GM12878 (cell line): ENCODE data around the gene HVCN1. TPM values are rescaled to one million over a fixed set of nuclear protein-coding genes. Genes with fewer than 3 reads are reported as not detected.

Source experiments
- ATF7 ChIP-seq: fragments of 450-650 bp; IDR thresholded peaks from 2 replicates; pipeline ENCODE4 v1.6.1; 2016; ENCODE audit warnings: low read depth, mild to moderate bottlenecking
- BACH1 ChIP-seq: fragments of 450-650 bp; IDR thresholded peaks from 2 replicates; pipeline ENCODE4 v1.6.1; 2017; ENCODE audit warnings: mild to moderate bottlenecking, borderline replicate concordance
- BCL3 ChIP-seq: IDR thresholded peaks from 2 replicates; pipeline ENCODE4 v1.6.1; 2011; ENCODE audit warnings: borderline replicate concordance, low read depth, mild to moderate bottlenecking, moderate library complexity, low read length; ENCODE audit not compliant: insufficient read depth, poor library complexity, severe bottlenecking
- CUX1 ChIP-seq: IDR thresholded peaks from 2 replicates; pipeline ENCODE4 v1.6.1; 2012; ENCODE audit warnings: improper control_type of control experiment, low read depth, low read length; ENCODE audit not compliant: insufficient replicate concordance
- DPF2 ChIP-seq: fragments of 450-650 bp; IDR thresholded peaks from 2 replicates; pipeline ENCODE4 v1.6.1; 2017; ENCODE audit warnings: mild to moderate bottlenecking
- HDGF ChIP-seq: fragments of 450-650 bp; IDR thresholded peaks from 2 replicates; pipeline ENCODE4 v1.6.1; 2016; ENCODE audit warnings: antibody characterized with exemption
- IKZF1 ChIP-seq: fragments of 450-650 bp; conservative IDR thresholded peaks from 2 replicates; pipeline ENCODE4 v1.6.1; 2017; ENCODE audit warnings: antibody characterized with exemption, mild to moderate bottlenecking
- MTA3 ChIP-seq: IDR thresholded peaks from 2 replicates; pipeline ENCODE4 v1.6.1; 2012; ENCODE audit warnings: low read length, inconsistent platforms, borderline replicate concordance
- NFYB ChIP-seq: IDR thresholded peaks from 2 replicates; pipeline ENCODE4 v1.6.1; 2011; ENCODE audit warnings: low read depth, mild to moderate bottlenecking, low read length, improper control_type of control experiment, moderate library complexity; ENCODE audit not compliant: insufficient read depth
- NR2C2 ChIP-seq: IDR thresholded peaks from 2 replicates; pipeline ENCODE4 v1.6.1; 2011; ENCODE audit warnings: borderline replicate concordance, low read depth; ENCODE audit not compliant: control insufficient read depth, insufficient read length
- PAX5 ChIP-seq: IDR thresholded peaks from 2 replicates; pipeline ENCODE4 v1.6.1; 2011; ENCODE audit warnings: low read depth, low read length, borderline replicate concordance
- PBX3 ChIP-seq: IDR thresholded peaks from 2 replicates; pipeline ENCODE4 v1.6.1; 2011; ENCODE audit warnings: mild to moderate bottlenecking, low read depth, low read length, moderate library complexity; ENCODE audit not compliant: insufficient replicate concordance
- SMARCA5 ChIP-seq: fragments of 450-650 bp; IDR thresholded peaks from 2 replicates; pipeline ENCODE4 v1.6.1; 2017; ENCODE audit warnings: mild to moderate bottlenecking
- TAF1 ChIP-seq: IDR thresholded peaks from 2 replicates; pipeline ENCODE4 v1.6.1; 2011; ENCODE audit warnings: mild to moderate bottlenecking, low read depth, low read length, borderline replicate concordance
- ZNF207 ChIP-seq: fragments of 450-650 bp; IDR thresholded peaks from 2 replicates; pipeline ENCODE4 v1.6.1; 2014; ENCODE audit warnings: antibody characterized with exemption, mild to moderate bottlenecking, borderline replicate concordance
- ZNF217 ChIP-seq: fragments of 450-650 bp; IDR thresholded peaks from 2 replicates; pipeline ENCODE4 v1.6.1; 2017; ENCODE audit warnings: antibody characterized with exemption, mild to moderate bottlenecking
- ZNF687 ChIP-seq: fragments of 450-650 bp; IDR thresholded peaks from 2 replicates; pipeline ENCODE4 v1.6.1; 2017; ENCODE audit warnings: mild to moderate bottlenecking, moderate library complexity
- polyA plus RNA-seq, 11 experiments: library from polyadenylated mRNA; depleted of rRNA in 4 of 11; unstranded in 6 of 11; stranded (reverse) in 5 of 11; fragments of >200 nt; fragmentation: Nextera tagmentation in 4 of 11; fragmentation: Illumina TruSeq in 1 of 11; extraction: Ambion mirVana in 4 of 11; extraction: Trizol in 1 of 11; gene quantifications; 1 replicate in 1 of 11; 2 replicates in 10 of 11; pipeline versions ENCODE4 v1.2.1 to v1.2.3, GENCODE V29; 2011 to 2016; ENCODE audit warnings: inconsistent platforms in 2 of 11, missing spikeins in 2 of 11, low read depth in 1 of 11
- total RNA-seq, 4 experiments: library from RNA; depleted of rRNA in 3 of 4; stranded (reverse); fragments of >200 nt in 3 of 4; fragmentation: Illumina TruSeq in 1 of 4; extraction: Trizol in 1 of 4; gene quantifications; 2 replicates each; pipeline versions ENCODE4 v1.2.1 to v1.2.3, GENCODE V29; 2013 to 2021

The HVCN1 gene
- total and polyA plus RNA-seq, 10 of the 15 experiments (the other 5 are each of a cell fraction or from before 2014, with no cell fraction given), result 27.8 to 181 (median 103) TPM

- TF ChIP-seq ZNF207, result 0 out of 2 replicates have a peak, but pooled peaks have one; percentile 40
- TF ChIP-seq ZNF217, result peak; percentile 76; the same call in 1 of the 2 replicates
- peak; percentile 99 for TF ChIP-seq ZNF687
- peak; percentile 68; the same call in 1 of the 2 replicates for TF ChIP-seq PAX5
- TF ChIP-seq CUX1, result peak; percentile 23
- TF ChIP-seq BACH1, result peak; percentile 16; the same call in 1 of the 2 replicates
- TF ChIP-seq NFYB, result no peak
- TF ChIP-seq HDGF, result no peak
- peak; percentile 35; the same call in 1 of the 2 replicates for TF ChIP-seq ATF7
- TF ChIP-seq NR2C2, result no peak
- TF ChIP-seq IKZF1, result peak; percentile 98
- no peak; the same call in 1 of the 2 replicates for TF ChIP-seq DPF2
- TF ChIP-seq SMARCA5, result peak; percentile 75
- TF ChIP-seq TAF1, result peak; percentile 37; the same call in 1 of the 2 replicates
- peak; percentile 23 for TF ChIP-seq PBX3
- TF ChIP-seq BCL3, result peak; percentile 84
- peak; percentile 93; the same call in 1 of the 2 replicates for TF ChIP-seq MTA3
Observed at GRCh38 chr12:110670161-110670701, 18.7 kb downstream of the HVCN1 start (continued).
